HTERT RPE-1 (cell line): Measurements from ENCODE around the gene MRPL38.

Experiments used
- in situ Hi-C: fragments of 300-500 bp; cut with MboI; formaldehyde crosslinking; loops from 4 replicates; pipeline ENCODE4 v1.14.3; 2020; ENCODE audit warnings: low sequenced_read_pairs

Gene MRPL38

DNA sequence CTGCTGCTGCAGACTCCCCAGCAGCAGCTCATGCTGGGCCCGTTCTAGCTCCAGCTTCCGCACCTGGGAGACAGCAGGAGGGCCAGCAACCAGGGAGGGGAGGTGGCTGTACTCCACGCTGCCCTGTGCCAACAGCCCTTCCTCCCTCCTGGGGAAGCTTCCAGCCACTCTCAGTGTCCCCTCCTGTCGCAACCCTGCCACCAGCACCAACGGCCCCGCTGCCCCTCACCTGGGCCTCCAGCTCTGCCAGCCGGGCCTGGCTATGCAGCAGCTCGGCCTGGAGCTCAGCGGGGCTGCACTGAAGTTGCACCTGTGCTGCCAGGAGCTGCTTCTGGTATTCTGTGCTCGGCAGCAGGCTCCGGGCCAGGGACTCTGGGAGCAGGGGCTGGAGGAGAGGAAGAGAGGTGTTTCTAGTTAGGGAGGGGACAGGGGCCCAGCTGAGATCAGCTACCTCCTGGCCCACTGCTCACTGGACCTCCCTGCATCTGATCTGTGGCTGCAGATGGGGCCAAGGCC, 15.4 kb upstream of the MRPL38 start:
- in situ Hi-C loops, result no loop called here

DNA sequence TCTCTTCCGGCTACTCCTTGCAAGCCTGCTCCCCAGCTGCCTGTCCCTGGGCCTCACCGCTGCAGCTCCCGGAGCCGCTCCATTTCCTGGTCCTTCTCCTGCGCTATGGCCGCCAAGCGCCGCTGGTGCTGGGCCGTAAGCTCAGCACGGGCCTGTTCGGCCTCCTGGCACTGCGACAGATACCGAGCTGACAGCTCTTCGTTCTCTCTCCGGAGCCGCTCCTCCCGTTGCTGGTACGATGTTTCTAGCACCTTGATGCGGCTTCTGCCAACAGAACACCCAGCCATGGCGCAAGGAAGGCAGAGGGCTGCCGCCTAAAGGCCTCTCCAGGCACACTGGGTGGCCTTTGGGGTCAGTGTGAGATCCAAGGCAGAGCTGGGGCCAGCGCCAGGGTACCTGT, 14.9 kb upstream of the MRPL38 start:
- in situ Hi-C loops, result no loop called here

DNA sequence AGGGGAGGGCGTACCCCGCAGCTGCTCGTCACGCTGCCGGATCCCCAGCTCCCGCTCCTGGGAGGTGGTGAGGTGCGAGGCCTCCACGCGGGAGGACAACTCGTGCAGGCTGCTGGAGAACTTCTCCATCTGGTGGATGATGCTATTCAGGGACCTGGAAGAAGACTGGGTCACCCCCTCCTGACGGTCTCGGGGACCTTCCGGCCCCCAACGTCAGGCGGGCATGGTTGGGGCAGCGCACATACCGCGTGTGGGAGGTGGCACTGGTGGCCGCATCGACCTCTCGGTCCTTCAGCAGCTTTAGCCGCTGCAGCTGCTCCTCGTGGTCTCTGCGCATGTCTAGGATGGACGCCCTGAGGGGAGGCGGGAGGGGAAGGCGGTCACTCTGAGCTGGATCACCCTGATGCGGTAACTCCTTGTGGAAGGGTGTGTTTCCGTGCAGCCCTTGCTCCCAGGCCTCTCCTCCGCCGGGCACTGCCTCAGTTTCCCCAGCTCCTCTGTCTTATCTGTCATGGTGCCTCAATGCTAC, 13.3 kb upstream of the MRPL38 start:
- in situ Hi-C loops, result no loop called here

DNA sequence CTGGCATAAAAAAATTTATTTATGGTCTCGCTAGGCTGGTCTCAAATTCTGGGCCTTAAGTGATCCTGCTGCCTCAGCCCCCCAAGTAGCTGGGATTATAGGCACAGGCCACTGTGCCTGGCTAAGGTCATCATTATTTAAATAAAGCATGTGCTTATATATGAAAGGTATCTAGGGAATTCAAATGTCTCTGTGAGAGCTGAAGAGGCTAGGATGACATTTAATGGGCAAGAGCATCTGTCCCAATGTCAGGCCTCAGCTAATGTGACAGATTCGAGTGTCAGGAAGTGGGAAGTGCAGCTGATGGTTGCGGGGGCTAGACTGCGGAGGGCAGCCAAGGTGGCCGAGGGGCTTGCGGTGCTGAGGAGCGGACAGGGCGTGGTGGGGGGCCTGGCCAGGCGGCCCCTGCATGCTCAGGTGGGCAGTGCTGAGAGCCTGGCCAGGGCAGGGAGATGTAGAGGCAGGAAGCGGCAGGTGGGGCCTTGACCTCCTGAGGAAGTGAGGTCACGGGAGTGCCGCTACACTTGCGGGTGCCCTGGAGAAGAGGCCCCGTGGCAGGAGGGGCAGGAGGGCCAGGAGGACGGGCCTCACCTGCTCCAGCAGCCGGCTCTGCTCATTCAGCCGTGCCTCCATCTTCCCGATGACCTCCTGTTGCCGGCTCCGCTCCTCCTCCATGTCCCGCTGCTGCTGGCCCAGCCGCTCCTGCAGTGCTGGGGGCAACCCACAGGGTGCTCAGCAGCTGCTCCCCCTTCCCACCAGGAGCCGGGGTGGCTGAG, 12.6 kb upstream of the MRPL38 start:
- in situ Hi-C loops, result no loop called here

DNA sequence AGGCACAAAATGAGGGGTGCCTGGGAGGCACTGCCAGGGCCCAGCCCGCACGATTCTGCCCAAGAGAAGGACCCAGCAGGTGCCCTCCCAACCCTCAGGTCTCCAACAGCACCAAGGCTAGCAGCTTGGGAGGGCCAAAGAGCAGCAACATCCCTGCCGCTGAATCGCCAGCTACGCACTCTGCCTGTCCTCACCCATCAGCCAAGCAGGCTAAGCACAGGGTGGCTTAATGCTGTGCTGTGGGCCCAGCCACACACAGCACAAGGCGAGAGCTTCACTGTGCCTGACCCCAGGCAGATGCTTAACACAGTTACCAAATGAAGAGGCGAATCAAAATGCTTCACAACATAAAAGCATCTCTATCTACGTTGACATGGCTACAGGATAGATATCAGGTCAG, 10.6 kb upstream of the MRPL38 start:
- in situ Hi-C loops, result no loop called here

DNA sequence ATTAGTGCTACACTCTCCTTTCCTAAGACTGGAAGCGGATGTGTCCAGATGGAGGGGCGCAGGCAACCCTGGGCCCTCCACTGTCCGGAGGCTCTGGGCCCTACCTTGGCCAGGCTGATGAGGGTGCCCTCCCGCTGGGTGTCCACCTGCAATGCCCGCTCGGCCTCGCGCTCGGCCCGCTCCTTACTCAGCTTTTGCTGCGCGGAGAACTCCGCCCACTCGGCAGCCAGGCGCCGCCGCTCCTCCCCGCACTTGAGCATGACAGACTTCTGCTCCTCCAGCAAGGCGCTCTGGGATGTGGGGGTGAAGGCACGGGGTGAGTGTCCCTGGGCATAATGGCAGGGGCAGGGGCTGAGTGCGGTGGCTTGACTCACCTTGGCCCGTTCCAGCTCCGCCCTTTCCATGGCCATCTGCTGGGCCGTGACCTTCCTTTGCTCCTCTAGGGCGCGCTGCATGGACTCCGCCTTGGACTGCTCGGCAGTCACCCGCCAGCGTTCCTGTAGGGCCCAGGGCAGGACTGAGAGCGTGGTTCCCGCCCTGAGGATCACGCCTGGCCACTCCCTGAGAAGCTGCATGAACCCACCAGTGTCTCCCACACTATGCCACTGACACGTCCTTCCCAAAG, 10.1 kb upstream of the MRPL38 start:
- in situ Hi-C loops, result no loop called here

DNA sequence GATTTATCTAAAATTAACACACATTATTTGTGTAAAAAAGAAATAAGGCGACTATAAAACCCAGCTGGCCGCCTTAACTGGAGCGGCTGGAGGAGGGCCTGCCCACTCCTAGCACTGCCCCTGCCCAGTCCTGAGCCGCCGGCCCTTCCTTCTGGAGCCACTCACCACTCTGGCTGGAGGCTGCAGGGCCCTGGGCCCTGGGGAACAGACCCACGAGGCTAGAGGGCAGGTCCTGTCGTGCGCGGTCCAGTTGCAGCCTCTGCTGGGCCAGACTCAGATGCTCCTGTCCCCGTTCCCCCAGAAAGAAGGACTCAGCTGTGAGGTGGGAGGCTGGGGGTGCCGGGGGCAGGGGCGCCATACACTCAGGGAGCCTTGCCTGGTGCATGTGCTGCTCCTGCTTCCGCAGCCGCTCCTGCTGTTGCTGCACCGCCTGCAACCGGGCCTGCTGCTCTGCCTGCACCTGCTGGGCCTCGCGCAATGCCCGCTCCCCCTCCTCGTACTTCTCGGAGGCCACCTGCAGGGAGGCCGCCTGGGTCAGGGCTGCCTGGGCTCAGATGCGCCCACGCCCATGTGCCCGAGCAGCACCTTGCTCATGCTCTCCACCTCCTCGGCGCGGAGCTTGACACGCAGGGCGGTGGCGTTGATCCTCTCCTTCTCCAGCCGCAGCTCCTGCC, 9.0 kb upstream of the MRPL38 start:
- in situ Hi-C loops, result no loop called here

DNA sequence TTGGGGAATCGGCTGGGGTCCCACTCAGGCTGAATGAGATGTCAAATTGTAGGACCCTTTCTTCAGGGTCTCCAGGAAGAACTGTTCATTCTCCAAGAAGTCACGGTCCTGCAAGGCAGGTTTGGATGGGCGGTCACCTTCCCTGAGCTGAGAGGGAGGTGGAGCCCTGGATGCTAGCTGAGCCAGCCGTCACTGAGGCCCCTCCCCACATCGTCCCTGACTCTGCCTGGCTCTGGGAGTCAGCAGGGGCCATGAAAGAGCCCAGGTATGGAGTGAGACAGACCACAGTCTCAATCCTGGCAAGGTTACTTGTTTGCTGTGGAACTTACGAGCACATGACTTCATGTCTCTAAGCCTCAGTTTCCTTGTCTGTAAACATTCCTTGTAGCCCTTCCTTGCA, 6.0 kb upstream of the MRPL38 start:
- in situ Hi-C loops, result no loop called here

DNA sequence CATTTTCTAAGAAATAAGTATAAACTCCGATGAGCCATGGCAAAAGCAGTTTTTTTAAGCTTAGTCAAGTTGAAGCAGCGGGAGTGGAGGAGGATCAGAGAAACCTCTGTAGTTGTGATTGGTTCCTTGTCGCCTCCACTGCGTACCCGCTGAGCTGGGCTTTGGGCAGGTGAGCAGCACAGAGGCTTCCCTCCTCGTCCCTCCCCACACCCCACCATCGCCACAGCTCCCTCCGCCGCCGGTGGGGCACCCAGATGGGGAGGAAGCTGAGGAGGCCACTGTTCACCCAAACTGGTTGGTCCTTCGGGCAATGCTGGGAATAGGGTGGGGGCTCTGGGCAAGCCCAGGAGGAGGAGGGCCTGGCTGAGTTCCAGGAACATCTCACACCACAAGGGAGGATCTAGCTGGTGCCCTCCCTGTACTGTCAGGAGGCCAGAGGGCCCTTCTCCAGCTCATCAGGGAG, 5.2 kb upstream of the MRPL38 start:
- in situ Hi-C loops, result no loop called here

DNA sequence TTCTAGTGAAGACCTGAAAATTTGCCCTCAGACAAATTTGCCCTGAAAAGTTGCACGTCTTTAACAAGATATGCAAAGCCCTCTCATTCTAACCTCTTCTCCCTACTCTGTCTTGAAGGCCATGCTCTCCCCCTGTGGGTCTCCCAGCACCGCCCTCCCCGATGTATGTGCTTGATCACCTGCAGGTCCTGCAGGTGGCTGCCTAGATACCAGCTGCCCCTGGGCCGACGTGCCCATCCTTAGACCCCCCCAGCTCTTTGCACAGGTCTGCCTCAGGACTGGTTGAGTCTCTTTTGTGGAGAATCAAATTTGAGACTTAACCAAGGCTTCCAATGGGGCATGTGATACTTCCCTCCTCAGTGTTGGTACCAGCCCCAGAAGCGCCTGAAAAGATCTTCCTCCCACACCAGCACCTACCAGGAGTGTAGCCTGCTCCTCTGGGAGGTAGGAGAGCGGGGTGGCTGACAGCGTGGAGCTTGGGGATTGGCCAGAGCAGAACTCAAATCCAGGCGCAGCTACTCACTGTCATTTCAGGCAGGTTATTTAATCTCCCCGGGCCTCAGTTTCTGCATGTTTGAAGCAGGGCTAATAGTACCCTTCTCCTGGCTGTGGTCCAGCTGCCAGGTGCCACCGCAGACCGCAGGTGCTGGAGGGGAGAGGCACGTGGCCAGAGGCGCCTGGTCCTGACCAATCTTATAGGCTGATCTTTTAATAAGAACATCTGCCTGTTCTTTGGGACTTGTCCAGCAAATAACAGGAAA, 4.5 kb upstream of the MRPL38 start:
- in situ Hi-C loops, result no loop called here

DNA sequence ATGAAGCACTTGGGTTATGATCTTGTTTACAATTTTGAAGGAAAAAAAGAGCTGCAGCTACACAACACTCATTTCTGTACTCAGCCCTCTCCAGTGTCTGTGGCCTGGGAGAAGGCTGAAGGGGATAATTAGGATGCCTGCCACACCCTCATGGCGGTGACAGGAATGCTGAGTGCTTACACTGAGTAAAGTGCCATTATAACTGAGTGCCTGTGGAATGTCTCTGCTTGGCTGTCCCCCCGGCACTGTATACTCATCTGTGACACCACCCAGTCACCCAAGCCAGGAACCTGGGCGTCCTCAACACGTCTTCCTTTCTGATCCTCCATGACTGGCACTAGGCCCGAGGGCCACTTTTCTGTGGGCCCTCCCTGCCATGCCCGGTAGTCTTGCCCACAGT, 3.5 kb upstream of the MRPL38 start:
- in situ Hi-C loops, result no loop called here

DNA sequence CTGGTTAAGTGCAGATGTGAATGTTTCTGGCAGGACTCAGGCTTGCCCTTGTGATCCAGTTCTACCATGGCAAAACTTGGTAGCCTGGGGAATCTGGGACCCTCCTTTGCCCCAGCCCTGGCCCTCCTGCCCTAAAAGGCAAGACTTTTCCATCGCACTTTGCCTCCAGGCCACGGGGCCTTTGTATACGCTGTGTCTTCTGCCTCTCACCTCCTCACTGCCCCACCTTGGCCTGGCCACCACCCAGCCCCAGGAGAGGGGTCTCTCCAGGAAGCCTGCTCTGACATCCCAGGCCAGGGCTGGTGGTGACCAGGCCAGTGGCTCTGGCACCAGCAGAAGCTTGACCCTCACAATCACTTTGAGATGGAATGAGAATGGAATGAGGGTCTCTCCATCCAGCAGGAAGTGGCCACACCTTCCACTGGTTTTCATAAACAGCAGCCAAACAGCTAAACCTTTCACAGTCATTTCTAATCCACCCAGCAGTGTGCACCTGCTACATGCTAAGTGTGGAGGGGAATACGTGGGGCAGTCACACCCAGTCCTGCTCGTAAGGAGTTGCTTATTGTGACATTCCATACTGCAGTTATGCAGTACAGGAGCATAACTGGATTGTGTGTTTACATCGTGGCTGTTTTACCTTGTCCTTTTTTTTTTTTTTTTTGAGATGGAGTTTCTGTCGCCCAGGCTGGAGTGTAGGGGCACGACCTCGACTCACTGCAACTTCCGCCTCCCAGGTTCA, 1.6 kb upstream of the MRPL38 start:
- in situ Hi-C loops, result no loop called here

DNA sequence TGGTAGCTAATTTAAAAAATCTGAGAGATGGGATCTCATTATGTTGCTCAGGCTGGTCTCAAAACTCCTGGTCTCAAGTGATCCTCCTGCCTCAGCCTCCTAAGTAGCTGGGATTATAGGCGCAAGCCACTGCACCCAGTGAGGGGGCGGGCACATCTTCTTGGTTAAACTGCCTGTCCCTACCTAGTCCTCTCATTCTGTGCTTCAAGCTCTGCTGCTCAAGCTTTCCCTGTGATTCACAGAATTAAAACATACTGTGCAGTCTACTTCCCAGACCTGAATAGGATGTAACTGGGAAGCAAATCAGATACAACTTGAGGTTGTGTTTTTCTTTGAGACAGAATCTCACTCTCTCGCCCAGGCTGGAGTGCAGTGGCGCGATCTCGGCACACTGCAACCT, 2.3 kb downstream of the MRPL38 start:
- in situ Hi-C loops, result no loop called here

DNA sequence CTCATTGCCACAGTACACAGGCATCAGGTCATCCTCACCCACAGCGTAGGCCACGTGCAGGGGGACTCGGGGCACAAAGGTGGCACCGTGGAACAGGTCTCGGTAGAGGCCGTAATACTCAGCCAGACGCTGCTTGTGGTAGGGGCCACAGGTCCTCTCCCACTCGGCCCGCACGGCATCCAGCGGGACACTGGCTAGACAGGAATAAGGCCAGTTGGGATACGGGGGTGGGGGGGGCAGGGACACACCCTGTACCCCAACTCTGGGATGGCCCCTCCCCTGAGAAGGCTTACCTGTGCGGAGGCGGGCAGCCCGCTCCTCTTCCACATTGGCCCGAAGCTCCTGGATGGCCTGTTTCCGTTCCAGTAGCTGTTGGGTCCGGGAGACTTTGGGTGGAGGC, 3.0 kb downstream of the MRPL38 start:
- in situ Hi-C loops, result no loop called here

DNA sequence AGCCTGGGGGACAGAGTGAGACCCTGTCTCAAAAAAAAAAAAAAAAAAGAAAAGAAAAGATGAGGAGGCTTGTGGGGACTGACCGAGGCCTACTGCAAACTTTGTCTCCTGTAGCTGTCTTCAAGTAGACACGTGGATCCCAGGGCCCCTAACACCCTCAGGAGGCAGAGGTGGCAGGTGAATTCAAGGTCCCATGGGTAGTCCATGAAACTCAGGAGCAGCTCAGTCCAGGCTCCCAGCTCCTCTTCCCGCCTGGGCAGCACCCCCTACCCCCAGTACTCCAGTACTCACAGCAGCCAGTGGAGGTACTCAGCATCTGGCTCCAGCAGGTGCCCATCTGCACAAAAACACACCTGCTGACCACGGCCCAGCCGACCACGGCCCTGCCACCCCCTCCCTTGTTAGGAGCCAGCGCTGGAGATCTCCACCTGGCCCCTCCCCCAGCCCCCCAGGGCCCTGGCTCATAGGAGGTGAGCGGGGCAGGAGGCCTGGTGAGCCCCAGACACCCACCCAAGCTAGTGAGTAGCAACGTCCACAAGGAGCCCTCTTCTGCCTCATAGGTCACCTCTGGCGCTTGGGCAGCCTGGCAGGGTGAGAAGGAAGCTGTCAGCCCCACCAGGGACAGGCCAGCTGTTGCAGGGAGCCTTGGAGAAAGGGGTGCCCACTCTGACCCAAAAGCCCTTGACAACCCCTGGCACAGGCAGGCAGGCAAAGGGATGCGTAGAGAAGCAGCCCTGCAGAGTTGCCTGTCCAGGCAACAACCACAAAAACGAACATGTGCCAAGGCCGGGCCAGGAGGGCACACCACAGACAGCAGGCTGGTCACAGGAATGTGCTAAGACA, 3.8 kb downstream of the MRPL38 start:
- in situ Hi-C loops, result no loop called here

DNA sequence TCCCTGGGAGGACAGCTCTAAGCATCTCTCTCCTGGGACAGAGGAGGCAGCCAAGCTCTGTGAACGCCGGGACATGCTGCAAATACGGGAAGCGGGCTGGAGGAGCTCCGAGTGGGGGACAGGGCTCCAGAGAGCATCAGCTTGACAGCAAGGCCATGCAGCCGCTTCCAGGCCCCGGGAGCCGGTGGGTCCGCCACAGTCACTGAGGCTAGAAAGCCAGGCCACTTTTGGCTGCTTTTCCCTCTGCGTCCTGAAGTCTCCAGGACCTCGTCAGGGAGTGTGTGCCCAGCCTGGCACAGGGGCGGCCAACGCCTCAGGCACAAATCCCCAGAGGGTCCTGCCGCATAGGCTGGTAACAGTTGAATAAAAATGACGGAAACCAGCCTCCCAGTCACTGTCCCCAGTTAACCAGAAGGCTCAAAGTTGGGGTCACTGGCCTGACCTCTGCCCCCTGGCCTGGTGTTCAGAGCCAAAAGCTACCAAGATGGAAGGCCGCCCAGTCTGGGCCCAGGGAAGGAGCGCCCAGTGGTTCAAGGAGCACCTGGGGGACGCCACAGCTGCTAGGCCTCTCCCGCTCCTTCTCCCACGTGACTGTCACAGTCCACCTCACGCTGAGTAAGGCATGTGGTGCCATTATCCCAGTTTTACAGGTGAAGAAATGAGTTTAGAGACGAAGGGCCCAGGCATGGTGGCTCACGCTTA, 4.8 kb downstream of the MRPL38 start:
- in situ Hi-C loops, result no loop called here

DNA sequence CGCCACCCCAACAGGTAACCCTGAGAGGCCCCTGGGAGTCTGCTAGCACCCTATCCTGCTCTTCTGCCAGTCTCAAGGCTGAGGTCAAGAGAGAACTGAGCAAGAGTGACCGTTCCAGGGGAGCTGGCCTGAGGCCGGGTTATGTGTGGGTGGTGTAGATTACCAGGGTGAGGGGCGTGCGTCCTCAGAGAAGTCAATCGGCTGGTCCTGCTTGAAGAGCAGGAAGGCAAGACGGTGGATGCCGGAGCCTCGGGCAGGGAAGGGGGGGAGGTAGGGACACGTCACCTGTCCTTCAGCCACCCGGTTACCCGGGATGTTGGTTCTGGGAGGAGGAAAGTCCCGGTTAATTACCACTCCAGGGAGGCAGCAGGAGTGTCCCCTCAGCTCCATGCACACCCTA, 5.3 kb downstream of the MRPL38 start:
- in situ Hi-C loops, result no loop called here

DNA sequence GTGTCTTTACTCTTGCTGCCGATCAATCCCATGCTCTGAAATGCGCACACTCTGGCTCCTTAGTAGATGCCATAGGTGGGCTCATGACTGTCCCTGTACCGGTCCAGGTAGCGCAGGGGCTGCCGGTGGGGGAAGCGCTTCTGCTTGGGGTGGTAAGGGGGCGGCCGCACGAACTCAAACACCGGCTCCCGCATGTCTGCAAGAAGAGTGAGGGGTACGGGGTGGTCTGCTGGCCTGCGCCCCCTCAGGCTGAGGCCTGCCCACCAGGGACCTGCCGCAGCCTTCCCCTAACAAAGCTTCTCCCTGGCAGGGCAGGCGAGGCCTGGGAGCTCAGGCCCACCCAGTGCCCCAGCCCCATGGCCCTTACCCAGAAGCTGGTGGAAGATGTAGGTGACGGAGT, 5.9 kb downstream of the MRPL38 start:
- in situ Hi-C loops, result no loop called here

DNA sequence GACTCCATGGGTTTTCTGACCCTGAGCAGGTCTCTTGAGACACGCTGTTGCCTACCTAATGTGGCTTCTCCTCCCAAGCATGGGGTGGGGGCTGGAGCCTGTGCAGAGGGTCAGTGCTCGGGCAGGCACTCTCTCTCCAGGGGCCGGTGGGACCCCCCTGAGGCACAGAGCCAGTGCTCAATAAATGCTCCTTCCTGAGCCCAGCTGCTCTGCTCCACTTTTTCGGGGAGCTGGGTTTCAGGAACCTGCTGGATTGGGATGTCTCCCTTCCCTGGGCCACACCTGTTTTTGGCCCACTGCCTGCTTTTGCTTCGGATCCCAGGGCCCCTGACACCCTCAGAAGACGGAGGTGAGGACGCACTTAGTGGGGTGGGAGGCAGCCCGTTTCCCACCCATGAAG, 6.6 kb downstream of the MRPL38 start:
- in situ Hi-C loops, result no loop called here
